ENCODE results near the gene DUXB. TPM values are rescaled to one million over a fixed set of nuclear protein-coding genes. Genes with fewer than 3 reads are reported as not detected.

The DUXB gene
- polyA plus RNA-seq, 1 donor = not detected

DNA sequence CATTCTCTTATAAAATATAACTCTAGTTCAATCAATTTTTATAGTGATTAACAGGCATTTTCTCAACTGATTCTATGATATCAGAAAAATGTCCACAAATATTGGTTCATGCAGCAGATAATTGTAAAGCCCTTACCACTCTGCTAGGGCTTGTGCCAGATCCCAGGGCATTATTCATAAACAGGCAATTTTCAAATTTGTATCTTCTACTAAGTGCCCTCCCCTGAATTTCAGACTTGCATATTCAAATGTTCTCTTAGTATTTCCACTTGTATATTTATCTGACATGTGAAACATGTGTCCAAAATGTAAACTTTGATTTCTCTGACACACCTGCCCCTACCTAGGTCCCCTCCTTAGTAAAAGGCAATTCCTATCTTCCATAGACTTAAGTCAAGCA lies 33.8 kb downstream of the DUXB start:
- no peak overlapping the region for H3K27ac ChIP-seq (ENCODE audit: low read length)
- H3K9me3 ChIP-seq (ENCODE audit: control insufficient read depth, low read depth, low read length) = no peaks in the 10 kb centered on the region
- no peak for DNase-seq
- H3K36me3 ChIP-seq (ENCODE audit: control insufficient read depth, insufficient read depth, low read length) = no peaks in the 10 kb centered on the region
- H3K4me3 ChIP-seq (ENCODE audit: low read length) = no peak overlapping the region
- no peaks in the 10 kb centered on the region for H3K4me1 ChIP-seq (ENCODE audit: control insufficient read depth, insufficient read depth, low read length)
- H3K27me3 ChIP-seq (ENCODE audit: control insufficient read depth, insufficient read depth, low read length) = no peaks in the 10 kb centered on the region

DNA sequence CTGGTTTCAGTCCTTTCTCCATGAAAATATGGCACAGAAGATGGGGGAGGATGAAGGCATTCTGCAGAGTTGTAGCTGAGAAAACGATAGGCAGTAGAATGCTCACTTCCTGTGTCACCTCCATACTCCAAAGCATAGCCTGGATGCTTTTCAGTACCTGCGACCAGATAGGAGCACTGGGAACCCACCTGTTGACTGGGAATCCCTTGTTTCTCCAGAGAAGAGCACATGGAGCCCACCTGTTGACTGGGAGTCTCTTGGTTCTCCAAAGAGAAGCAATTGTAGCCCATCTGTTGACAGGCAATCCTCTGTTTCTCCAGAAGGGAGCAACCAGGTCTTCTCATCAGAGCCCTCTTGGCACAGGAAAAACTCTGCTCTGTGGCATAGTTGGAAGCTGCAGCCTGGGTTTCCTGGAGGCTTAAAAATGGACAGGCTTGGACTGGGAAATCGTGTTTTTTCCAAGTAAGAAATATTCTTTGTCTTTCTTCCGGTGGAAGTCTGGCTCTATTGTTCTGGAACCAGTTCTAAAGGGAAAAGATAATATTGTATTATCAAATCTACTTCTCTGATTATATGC lies 40.4 kb downstream of the DUXB start:
- Histone ChIP-seq H3K9me3 (ENCODE audit: control insufficient read depth, low read depth, low read length) (no peaks in the 10 kb centered on the region), H3K4me3 (ENCODE audit: low read length) (no peak overlapping the region), H3K27me3 (ENCODE audit: control insufficient read depth, insufficient read depth, low read length) (no peaks in the 10 kb centered on the region), H3K36me3 (ENCODE audit: control insufficient read depth, insufficient read depth, low read length) (peaks cover 31% of the 10 kb centered on the region), H3K27ac (ENCODE audit: low read length) (no peak overlapping the region), H3K4me1 (ENCODE audit: control insufficient read depth, insufficient read depth, low read length) (no peaks in the 10 kb centered on the region)
- no peak for DNase-seq
- no CpG with 5 or more reads among the region's 4 CpGs for WGBS (ENCODE audit: insufficient coverage, low lambda C conversion rate)

DNA sequence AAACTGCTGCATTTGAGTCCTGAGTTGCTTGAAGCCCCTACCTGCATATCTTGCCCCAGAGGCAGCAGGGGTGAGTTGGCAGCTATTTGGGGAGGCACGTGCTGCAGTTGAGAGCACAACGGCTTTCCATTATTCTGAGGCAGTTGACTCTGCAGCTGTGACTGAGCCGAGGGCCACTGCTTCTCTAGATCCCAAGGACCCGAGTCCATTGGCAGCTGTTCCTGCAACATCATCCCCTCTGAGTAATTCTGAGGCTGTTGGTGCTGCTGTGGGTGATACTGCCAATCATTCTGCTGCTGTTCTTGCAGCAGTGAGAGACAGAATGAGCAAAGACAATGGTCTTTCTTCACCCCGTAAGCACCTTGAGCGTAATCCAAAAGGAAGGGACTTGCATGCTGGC lies 40.9 kb downstream of the DUXB start:
- no peak for DNase-seq
- H3K4me3 ChIP-seq (ENCODE audit: low read length) = no peak overlapping the region
- WGBS (ENCODE audit: insufficient coverage, low lambda C conversion rate) = no CpG with 5 or more reads among the region's 6 CpGs
- H3K27ac ChIP-seq (ENCODE audit: low read length) = no peak overlapping the region
- no peaks in the 10 kb centered on the region for H3K9me3 ChIP-seq (ENCODE audit: control insufficient read depth, low read depth, low read length)
- peaks cover 36% of the 10 kb centered on the region for H3K36me3 ChIP-seq (ENCODE audit: control insufficient read depth, insufficient read depth, low read length)
- no peaks in the 10 kb centered on the region for H3K27me3 ChIP-seq (ENCODE audit: control insufficient read depth, insufficient read depth, low read length)
- no peaks in the 10 kb centered on the region for H3K4me1 ChIP-seq (ENCODE audit: control insufficient read depth, insufficient read depth, low read length)

DNA sequence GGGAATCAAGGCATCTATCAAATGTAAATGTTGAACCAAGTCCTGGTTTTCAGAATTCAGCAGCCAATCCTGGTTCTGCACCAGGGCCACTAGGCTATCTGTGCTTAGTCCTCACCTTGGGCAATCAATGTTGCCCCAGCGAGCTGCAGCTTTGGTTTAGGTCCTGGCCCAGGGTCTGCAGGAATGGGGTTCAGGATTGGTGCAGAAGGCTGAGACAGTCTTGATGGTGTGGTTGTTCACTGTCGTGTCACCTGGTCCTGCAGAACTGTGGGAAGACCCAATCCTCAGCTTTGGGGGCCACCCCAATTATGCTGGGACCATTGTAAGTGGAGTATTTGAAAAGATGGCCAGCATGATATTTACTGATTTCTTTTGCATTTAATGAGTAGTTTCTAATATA lies 43.1 kb downstream of the DUXB start:
- Histone ChIP-seq H3K27ac (ENCODE audit: low read length) (no peak overlapping the region), H3K9me3 (ENCODE audit: control insufficient read depth, low read depth, low read length) (no peaks in the 10 kb centered on the region), H3K4me1 (ENCODE audit: control insufficient read depth, insufficient read depth, low read length) (no peaks in the 10 kb centered on the region), H3K4me3 (ENCODE audit: low read length) (no peak overlapping the region), H3K36me3 (ENCODE audit: control insufficient read depth, insufficient read depth, low read length) (peaks cover 44% of the 10 kb centered on the region), H3K27me3 (ENCODE audit: control insufficient read depth, insufficient read depth, low read length) (no peaks in the 10 kb centered on the region)
- no peak for DNase-seq
- no CpG with 5 or more reads among the region's 2 CpGs for WGBS (ENCODE audit: insufficient coverage, low lambda C conversion rate)

DNA sequence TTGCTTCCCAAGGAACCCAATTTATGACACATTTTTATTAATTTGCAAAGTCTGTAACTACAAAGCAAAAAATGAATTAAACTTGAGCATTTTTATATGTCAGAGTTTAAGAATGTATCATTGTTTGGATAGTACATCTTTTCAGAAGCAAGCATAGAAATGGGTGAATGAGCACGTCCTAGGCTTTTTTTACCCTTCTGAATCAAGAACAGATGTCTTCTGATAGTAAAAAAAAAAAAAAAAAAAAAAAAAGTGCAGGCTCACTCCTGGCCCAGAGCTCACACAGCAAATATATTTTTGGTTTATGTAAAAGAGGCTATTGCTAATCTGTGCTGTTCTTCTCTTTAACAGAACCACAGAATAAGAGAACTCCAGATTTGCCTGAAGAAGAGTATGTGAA lies 47.3 kb downstream of the DUXB start:
- Histone ChIP-seq H3K4me1 (ENCODE audit: control insufficient read depth, insufficient read depth, low read length) (peaks cover 4% of the 10 kb centered on the region), H3K27ac (ENCODE audit: low read length) (no peak overlapping the region), H3K4me3 (ENCODE audit: low read length) (no peak overlapping the region), H3K36me3 (ENCODE audit: control insufficient read depth, insufficient read depth, low read length) (peaks cover 39% of the 10 kb centered on the region), H3K9me3 (ENCODE audit: control insufficient read depth, low read depth, low read length) (no peaks in the 10 kb centered on the region), H3K27me3 (ENCODE audit: control insufficient read depth, insufficient read depth, low read length) (no peaks in the 10 kb centered on the region)
- WGBS (ENCODE audit: insufficient coverage, low lambda C conversion rate) = no CpG with 5 or more reads among the region's 1 CpG
- no peak for DNase-seq

DNA sequence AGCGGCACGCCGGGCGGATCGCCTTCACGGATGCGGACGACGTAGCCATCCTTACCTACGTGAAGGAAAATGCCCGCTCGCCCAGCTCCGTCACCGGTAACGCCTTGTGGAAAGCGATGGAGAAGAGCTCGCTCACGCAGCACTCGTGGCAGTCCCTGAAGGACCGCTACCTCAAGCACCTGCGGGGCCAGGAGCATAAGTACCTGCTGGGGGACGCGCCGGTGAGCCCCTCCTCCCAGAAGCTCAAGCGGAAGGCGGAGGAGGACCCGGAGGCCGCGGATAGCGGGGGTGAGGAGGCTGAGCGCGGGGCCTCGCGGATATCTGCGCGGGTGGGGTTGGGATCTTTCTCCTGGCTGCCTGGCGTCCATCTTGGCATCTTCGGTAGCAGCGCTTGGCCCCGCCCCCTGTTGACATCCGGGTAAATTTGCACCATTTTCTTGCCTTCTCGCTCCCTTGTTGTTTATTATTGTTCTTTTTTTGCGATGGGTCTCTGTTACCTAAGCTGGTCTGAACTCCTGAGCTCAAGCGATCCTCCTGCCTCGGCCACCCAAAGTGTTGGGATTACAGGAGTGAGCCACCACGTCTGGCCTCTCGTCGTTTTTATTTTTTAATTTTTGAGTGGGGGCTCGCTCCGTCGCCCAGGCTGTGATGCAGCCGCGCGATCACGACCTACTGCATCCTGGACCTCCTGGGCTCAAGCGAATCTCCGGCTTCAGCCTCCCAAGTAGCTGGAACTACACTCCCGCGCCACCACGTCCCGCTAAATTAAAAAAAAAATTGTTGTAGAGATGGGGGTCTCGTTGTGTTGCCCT lies 52.8 kb downstream of the DUXB start:
- Histone ChIP-seq H3K4me1 (ENCODE audit: control insufficient read depth, insufficient read depth, low read length) (peaks cover 16% of the 10 kb centered on the region), H3K36me3 (ENCODE audit: control insufficient read depth, insufficient read depth, low read length) (peaks cover 19% of the 10 kb centered on the region), H3K4me3 (ENCODE audit: low read length) (peak overlapping the region; percentile 88), H3K9me3 (ENCODE audit: control insufficient read depth, low read depth, low read length) (no peaks in the 10 kb centered on the region), H3K27ac (ENCODE audit: low read length) (peak overlapping the region; percentile 87), H3K27me3 (ENCODE audit: control insufficient read depth, insufficient read depth, low read length) (no peaks in the 10 kb centered on the region)
- DNase-seq = peak; percentile 78 to 88
- whole genome bisulfite sequencing (ENCODE audit: insufficient coverage, low lambda C conversion rate) = no CpG with 5 or more reads among the region's 62 CpGs

DNA sequence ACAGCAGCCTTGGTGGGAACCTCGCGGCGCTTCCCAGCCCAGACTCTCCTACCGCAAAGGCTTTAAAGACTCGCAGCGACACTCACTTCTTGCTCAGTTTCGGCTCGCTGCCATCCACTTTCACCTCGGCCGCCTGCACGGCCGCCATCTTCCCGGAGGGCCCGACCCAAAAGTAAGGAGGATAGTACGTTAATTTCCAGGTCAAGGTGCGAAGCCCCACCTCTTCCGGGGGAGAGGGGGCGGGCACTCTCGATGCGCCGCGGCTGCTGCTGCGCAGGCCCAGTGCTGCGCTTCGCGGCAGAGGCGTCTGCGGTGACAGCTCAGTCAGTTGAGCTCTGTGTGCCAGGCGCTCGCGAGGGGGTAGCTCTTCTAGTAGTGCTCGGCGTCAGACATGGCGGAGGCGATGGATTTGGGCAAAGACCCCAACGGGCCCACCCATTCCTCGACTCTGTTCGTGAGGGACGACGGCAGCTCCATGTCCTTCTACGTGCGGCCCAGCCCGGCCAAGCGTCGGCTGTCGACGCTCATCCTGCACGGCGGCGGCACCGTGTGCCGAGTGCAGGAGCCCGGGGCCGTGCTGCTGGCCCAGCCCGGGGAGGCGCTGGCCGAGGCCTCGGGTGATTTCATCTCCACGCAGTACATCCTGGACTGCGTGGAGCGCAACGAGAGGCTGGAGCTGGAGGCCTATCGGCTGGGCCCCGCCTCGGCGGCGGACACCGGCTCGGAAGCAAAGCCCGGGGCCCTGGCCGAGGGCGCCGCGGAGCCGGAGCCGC lies 53.6 kb downstream of the DUXB start, which contains the start of the genes KARS1 and TERF2IP:
KARS1 (minus strand) TSS at position 174 of the 773 bp plus-strand sequence; CDS start at position 148, 26 bp downstream.
TERF2IP (plus strand) TSS at position 282 of the 773 bp plus-strand sequence; CDS start at position 392, 110 bp downstream.
- peaks cover 23% of the 10 kb centered on the region for H3K36me3 ChIP-seq (ENCODE audit: control insufficient read depth, insufficient read depth, low read length)
- no peaks in the 10 kb centered on the region for H3K9me3 ChIP-seq (ENCODE audit: control insufficient read depth, low read depth, low read length)
- peak within 1 kb of the TSS; percentile 88 for H3K4me3 ChIP-seq (ENCODE audit: low read length)
- no CpG with 5 or more reads among the region's 76 CpGs for WGBS (ENCODE audit: insufficient coverage, low lambda C conversion rate)
- peak within 1 kb of the TSS; percentile 87 for H3K27ac ChIP-seq (ENCODE audit: low read length)
- no peaks in the 10 kb centered on the region for H3K27me3 ChIP-seq (ENCODE audit: control insufficient read depth, insufficient read depth, low read length)
- peaks cover 16% of the 10 kb centered on the region for H3K4me1 ChIP-seq (ENCODE audit: control insufficient read depth, insufficient read depth, low read length)
- peak; percentile 95 to 97 for DNase-seq

DNA sequence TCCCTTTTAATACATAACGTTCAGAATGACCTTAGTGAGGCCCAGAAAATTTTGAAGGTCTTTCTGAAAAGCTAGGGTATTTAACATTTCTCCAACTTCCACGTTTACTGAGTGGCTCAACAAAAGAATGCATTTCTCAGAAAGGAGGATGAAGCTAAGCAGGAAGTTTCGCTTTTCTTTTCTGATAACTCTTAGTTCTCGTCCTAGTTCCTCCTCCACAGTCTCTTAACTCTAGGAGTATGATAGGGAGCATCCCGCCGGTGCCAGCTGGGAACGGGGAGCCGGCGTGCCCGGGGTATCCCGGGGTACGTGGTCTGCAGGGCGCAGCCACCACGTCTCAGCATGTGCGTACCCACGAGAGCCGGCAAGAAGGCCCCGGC lies 54.2 kb downstream of the DUXB start:
- WGBS (ENCODE audit: insufficient coverage, low lambda C conversion rate) = no CpG with 5 or more reads among the region's 18 CpGs
- no peaks in the 10 kb centered on the region for H3K27me3 ChIP-seq (ENCODE audit: control insufficient read depth, insufficient read depth, low read length)
- H3K27ac ChIP-seq (ENCODE audit: low read length) = peak overlapping the region; percentile 87
- H3K36me3 ChIP-seq (ENCODE audit: control insufficient read depth, insufficient read depth, low read length) = peaks cover 28% of the 10 kb centered on the region
- H3K9me3 ChIP-seq (ENCODE audit: control insufficient read depth, low read depth, low read length) = no peaks in the 10 kb centered on the region
- peaks cover 16% of the 10 kb centered on the region for H3K4me1 ChIP-seq (ENCODE audit: control insufficient read depth, insufficient read depth, low read length)
- H3K4me3 ChIP-seq (ENCODE audit: low read length) = peak overlapping the region; percentile 88
- DNase-seq = no peak

DNA sequence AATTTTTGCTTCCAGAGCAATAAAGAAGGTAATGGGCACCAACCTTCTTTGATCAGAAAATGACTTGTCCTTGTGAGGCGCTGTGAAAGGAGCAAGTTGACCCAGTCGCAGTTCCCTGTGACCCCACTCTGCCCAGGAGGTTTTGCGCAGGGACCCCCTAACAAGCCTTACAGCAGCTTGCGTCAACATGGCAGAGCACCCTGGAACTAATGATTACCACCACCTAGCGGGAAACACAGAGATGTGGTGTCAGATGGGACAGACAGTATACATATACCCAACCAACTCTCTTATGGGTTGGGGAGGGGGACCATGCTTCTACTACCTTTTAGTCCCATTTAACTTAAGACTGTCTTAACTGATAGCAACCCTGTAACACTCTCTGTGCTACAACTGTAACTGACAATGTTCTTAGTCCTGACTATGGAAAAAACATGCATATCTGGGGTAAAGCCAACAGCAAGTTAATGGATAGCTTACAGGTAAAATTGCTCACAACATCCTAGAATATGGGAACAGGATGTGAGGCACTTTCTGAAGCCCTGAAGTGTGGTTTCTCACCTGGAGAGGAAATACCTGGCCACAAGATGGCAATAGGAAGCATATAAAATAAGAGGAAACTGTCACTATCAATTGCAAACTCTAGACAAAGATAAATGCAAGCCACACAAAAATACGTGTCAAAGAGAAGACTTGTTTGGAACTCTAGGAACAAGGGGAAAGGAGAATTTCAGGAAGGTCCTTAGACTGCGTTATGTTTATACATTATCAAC lies 56.8 kb downstream of the DUXB start:
- Histone ChIP-seq H3K36me3 (ENCODE audit: control insufficient read depth, insufficient read depth, low read length) (peaks cover 51% of the 10 kb centered on the region), H3K27me3 (ENCODE audit: control insufficient read depth, insufficient read depth, low read length) (no peaks in the 10 kb centered on the region), H3K9me3 (ENCODE audit: control insufficient read depth, low read depth, low read length) (no peaks in the 10 kb centered on the region), H3K4me3 (ENCODE audit: low read length) (no peak overlapping the region), H3K27ac (ENCODE audit: low read length) (no peak overlapping the region), H3K4me1 (ENCODE audit: control insufficient read depth, insufficient read depth, low read length) (peaks cover 13% of the 10 kb centered on the region)
- WGBS (ENCODE audit: insufficient coverage, low lambda C conversion rate) = 0% methylated on average over 1 of the region's 7 CpGs
- peak in 1 of 2 donors; percentile 42 for DNase-seq

All from large intestine (tissue), 3 donors.